NT2/D1 (cell line): Measurements from ENCODE around the gene ALDH9A1.
"Not testable (repeated sequence)": the region's sequence is repeated elsewhere in the genome, so short reads cannot be mapped to it uniquely, and the experiment has no call there.

Experiments used
- DNase-seq: peaks from one replicate; pipeline ENCODE4 v3.0.0-alpha.2; 2011; ENCODE audit warnings: low read depth, low spot score
- H3K27me3 ChIP-seq: 2 replicates; pipeline ENCODE4 v1.6.0; 2011; ENCODE audit warnings: mild to moderate bottlenecking; ENCODE audit not compliant: insufficient read length, insufficient read depth
- H3K36me3 ChIP-seq: 2 replicates; pipeline ENCODE4 v1.6.1; 2011; ENCODE audit warnings: mild to moderate bottlenecking, low read length, mixed read lengths; ENCODE audit not compliant: insufficient read depth, insufficient read length
- H3K4me1 ChIP-seq: 2 replicates; pipeline ENCODE4 v1.5.1; 2011; ENCODE audit not compliant: insufficient read depth, insufficient read length
- H3K4me3 ChIP-seq: 2 replicates; pipeline ENCODE4 v1.5.1; 2011; ENCODE audit warnings: low read depth; ENCODE audit not compliant: insufficient read length
- H3K9ac ChIP-seq: 2 replicates; pipeline ENCODE4 v1.6.0; 2011; ENCODE audit warnings: low read depth; ENCODE audit not compliant: insufficient read length
- H3K9me3 ChIP-seq: 2 replicates; pipeline ENCODE4 v1.5.1; 2011; ENCODE audit warnings: mild to moderate bottlenecking, low read length; ENCODE audit not compliant: insufficient read depth
- SUZ12 ChIP-seq: IDR thresholded peaks from 2 replicates; pipeline ENCODE4 v1.6.1; 2011; ENCODE audit not compliant: insufficient read length, insufficient read depth; ENCODE audit errors: extremely low read depth
- YY1 ChIP-seq: IDR thresholded peaks from 2 replicates; pipeline ENCODE4 v1.6.1; 2011; ENCODE audit not compliant: insufficient read length, insufficient read depth
- ZNF274 ChIP-seq: IDR thresholded peaks from 2 replicates; pipeline ENCODE4 v1.6.1; 2011; ENCODE audit warnings: mild to moderate bottlenecking, low read depth, low read length

ALDH9A1 gene

DNA sequence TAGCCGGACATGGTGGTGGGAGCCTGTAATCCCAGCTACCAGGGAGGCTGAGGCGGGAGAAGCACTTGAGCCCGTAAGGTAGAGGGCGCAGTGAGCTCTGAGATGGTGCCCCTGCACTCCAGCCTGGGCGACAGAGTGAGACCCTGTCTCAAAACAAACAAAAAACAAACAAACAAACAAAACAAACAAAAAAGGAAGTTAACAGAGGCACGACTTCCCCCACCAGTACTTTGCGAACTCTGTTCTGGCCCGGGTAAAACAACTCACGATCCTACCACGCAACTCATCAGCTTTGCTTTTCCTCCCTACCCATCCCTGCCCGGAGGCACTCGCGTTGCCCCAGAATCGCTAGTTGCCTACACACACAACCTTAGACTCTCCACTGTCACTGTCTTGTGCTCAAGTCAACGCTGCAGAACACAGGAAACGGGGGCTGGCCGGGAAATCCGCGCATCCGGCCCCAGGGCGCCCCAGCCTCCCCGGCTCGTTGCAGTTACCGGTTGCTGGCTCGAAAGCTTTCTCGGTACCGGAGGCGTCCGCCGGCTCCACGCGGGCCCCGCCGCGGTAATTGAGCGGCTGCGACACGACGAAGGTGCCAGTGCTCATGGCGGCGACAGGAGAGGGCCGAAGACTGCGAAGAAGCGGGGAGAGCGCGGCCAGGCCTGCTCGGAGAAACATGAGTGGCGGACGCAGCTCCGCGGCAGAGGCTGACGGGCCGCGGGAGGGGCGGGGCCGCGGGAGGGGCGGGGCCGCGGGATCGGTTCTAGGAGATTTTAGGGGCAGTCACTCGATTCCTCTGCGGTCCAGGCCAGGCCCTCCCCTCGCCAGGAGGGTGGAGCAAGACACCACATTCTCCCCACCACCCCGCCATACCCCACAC, at the start of gene ALDH9A1:
Gene ALDH9A1, minus strand, starts transcription at position 682 of the 880 bp plus-strand sequence. Its CDS starts 4 bp downstream, at position 678.
- DNase-seq = peak; percentile 75
- Histone ChIP-seq H3K4me1 (no peaks in the 10 kb centered on the region), H3K27me3 (no peaks in the 10 kb centered on the region), H3K36me3 (peaks cover 13% of the 10 kb centered on the region), H3K9me3 (peaks cover 5% of the 10 kb centered on the region; the same call in 1 of the 2 replicates), H3K4me3 (peak within 1 kb of the TSS; percentile 99), H3K9ac (peak within 1 kb of the TSS; percentile 99)
- TF ChIP-seq SUZ12 = no peak
- no peak for TF ChIP-seq ZNF274
- no peak for TF ChIP-seq YY1

DNA sequence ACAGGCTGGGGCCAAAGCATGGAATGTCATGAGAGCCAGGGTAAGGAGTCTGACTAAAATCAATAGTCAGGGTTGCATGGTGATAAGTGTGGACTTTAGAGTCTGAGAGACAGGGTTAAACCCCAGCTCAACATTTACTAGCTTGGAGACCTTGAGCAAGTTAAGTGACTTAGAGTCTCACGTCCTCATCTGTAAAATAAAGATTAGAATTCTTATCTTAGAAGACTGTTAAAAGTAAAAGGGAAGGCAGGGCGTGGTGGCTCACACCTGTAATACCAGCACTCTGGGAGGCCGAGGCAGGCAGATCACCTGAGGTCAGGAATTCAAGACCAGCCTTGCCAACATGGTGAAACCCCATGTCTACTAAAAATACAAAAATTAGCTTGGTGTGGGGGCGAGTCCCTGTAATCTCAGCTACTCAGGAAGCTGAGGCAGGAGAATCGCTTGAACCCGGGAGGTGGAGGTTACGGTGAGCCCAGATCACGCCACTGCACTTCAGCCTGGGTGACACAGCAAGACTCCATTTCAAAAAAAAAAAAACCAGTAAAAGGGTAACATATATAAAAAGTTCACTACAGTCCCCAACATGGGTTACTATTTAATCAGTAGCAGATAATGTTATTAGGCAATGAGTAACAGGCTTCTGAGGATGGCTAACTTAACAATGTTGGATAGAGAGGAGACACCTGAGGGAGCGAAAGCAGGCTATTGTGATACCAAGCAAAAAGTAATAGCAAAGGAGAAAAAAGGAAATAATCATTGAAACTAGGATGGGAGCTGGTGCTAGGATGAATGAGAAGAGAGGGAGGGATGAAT, 49.5 kb upstream of the ALDH9A1 start:
- no peak overlapping the region for H3K9ac ChIP-seq
- TF ChIP-seq SUZ12 (no peak), YY1 (no peak), ZNF274 (no peak)
- H3K27me3 ChIP-seq = no peaks in the 10 kb centered on the region

DNA sequence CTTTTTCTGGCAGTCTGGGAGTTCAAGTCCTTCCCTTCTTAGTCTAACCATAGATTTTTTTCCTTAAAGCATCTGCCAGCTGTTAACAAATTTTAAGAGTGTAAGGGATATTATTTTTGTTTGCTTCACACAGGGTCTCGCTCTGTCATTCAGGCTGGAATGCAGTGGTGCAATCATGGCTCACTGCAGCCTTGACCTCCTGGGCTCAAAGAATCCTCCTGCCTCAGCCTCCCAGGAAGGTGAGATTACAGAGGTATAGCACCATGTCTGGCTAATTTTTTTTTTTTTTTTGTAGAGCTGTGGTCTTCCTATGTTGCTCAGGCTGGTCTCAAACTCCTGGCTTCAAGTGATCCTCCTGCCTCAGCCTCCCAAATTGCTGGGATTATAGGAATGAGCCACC, 46.6 kb upstream of the ALDH9A1 start:
- H3K36me3 ChIP-seq = peaks cover 57% of the 10 kb centered on the region
- H3K4me3 ChIP-seq, H3K27me3 ChIP-seq, DNase-seq, H3K9ac ChIP-seq, H3K4me1 ChIP-seq, H3K9me3 ChIP-seq: not testable (repeated sequence)

More for the DNA sequence above, 49.5 kb upstream of the ALDH9A1 start:
- H3K4me1 ChIP-seq = no peaks in the 10 kb centered on the region
- peaks cover 50% of the 10 kb centered on the region for H3K36me3 ChIP-seq
- no peak overlapping the region for H3K4me3 ChIP-seq
- no peaks in the 10 kb centered on the region for H3K9me3 ChIP-seq
- DNase-seq = no peak

DNA sequence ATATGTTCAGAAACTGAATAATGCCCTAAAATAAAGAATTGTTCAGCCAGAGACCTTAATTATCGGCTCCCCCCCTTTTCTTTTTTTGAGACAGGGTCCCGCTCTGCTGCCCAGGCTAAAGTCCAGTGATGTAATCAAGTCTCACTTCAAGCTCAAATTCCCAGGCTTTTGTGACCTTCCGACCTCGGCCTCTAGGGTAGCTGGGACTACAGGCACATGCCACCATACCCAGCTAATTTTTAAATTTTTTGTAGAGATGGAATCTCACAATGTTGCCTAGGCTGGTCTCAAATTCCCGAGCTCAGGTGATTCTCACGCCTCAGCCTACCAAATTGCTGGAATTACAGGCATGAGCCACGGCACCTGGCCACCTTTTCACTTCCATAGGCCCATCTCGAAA, 43.8 kb upstream of the ALDH9A1 start:
- no peak overlapping the region for H3K4me3 ChIP-seq
- TF ChIP-seq SUZ12 (no peak), YY1 (no peak), ZNF274 (no peak)

GRCh38 chr1:165738794-165739193, 40.4 kb upstream of the ALDH9A1 start:
- peaks cover 50% of the 10 kb centered on the region for H3K36me3 ChIP-seq
- H3K4me3 ChIP-seq = no peak overlapping the region
- no peaks in the 10 kb centered on the region for H3K4me1 ChIP-seq
- no peak overlapping the region for H3K9ac ChIP-seq
- H3K27me3 ChIP-seq = no peaks in the 10 kb centered on the region
- DNase-seq = no peak
- TF ChIP-seq SUZ12 (no peak), YY1 (no peak), ZNF274 (no peak)
- H3K9me3 ChIP-seq = no peaks in the 10 kb centered on the region

More for the DNA sequence above, 43.8 kb upstream of the ALDH9A1 start:
- Histone ChIP-seq H3K4me1 (no peaks in the 10 kb centered on the region), H3K9ac (no peak overlapping the region), H3K36me3 (peaks cover 52% of the 10 kb centered on the region), H3K9me3 (no peaks in the 10 kb centered on the region), H3K27me3 (no peaks in the 10 kb centered on the region)
- DNase-seq = no peak

DNA sequence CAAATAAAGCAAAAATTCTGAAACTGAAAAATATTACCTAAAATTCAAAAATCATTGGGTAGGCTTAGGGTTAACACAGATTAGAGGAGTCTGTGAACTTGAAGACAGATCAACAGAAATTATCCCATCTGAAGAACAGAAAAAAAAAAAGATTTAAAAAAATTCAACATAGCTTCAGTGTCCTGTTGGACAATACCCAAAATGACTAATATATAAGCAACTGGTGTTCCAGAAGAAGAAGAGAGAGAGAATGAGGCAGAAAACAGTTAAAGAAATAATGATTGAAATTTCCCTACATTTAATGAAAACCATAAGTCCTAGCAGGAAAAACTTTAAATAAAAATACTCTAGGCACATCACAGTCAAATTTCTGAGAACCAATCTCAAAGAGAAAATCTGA, 38.8 kb upstream of the ALDH9A1 start:
- no peak for TF ChIP-seq ZNF274
- TF ChIP-seq YY1 = no peak
- TF ChIP-seq SUZ12 = no peak
- Histone ChIP-seq H3K36me3 (peaks cover 45% of the 10 kb centered on the region), H3K4me1 (no peaks in the 10 kb centered on the region), H3K9me3 (no peaks in the 10 kb centered on the region), H3K9ac (no peak overlapping the region), H3K4me3 (no peak overlapping the region), H3K27me3 (no peaks in the 10 kb centered on the region)
- DNase-seq = no peak

GRCh38 chr1:165734906-165735305, 36.5 kb upstream of the ALDH9A1 start:
- TF ChIP-seq ZNF274 (no peak), YY1 (no peak), SUZ12 (no peak)
- H3K36me3 ChIP-seq = peaks cover 35% of the 10 kb centered on the region

More at GRCh38 chr1:165734906-165735305, 36.5 kb upstream of the ALDH9A1 start:
- H3K27me3 ChIP-seq = no peaks in the 10 kb centered on the region
- DNase-seq = no peak
- H3K9me3 ChIP-seq = no peaks in the 10 kb centered on the region
- no peak overlapping the region for H3K9ac ChIP-seq
- H3K4me3 ChIP-seq = no peak overlapping the region
- H3K4me1 ChIP-seq = no peaks in the 10 kb centered on the region
